GM19043 (cell line): ENCODE results near the gene IL19.

ENCODE experiments used
- ATAC-seq: cut with Tn5 transposase; IDR thresholded peaks from one replicate; pipeline ENCODE4 v1.9.1; 2021; ENCODE audit warnings: low read depth; ENCODE audit not compliant: unreplicated experiment

IL19 gene

GRCh38 chr1:206770531-206771337 is at the start of gene IL19:
IL19 (plus strand) TSS chr1:206770773; CDS start chr1:206836663, 65,890 bp downstream.
- ATAC-seq, result no peak

- no peak for ATAC-seq
Observed at GRCh38 chr1:206721454-206721853, 49.1 kb upstream of the IL19 start.

- no peak for ATAC-seq
Observed at GRCh38 chr1:206722751-206723461, 47.7 kb upstream of the IL19 start.

GRCh38 chr1:206723462-206723804 is 47.1 kb upstream of the IL19 start:
- ATAC-seq, result no peak

- no peak for ATAC-seq
Observed at GRCh38 chr1:206723805-206724472, 46.6 kb upstream of the IL19 start.

- no peak for ATAC-seq
Observed at GRCh38 chr1:206725109-206725963, 45.2 kb upstream of the IL19 start.

GRCh38 chr1:206727981-206728696 is 42.4 kb upstream of the IL19 start:
- no peak for ATAC-seq

- ATAC-seq, result no peak
Observed at GRCh38 chr1:206728697-206728987, 41.9 kb upstream of the IL19 start.

- ATAC-seq, result no peak
Observed at GRCh38 chr1:206729050-206729449, 41.5 kb upstream of the IL19 start.

- no peak for ATAC-seq
Observed at GRCh38 chr1:206729507-206729906, 41.1 kb upstream of the IL19 start.

GRCh38 chr1:206732508-206732907 is 38.1 kb upstream of the IL19 start:
- no peak for ATAC-seq

- no peak for ATAC-seq
Observed at GRCh38 chr1:206732992-206733391, 37.6 kb upstream of the IL19 start.

- ATAC-seq, result no peak
Observed at GRCh38 chr1:206734499-206735142, 36.0 kb upstream of the IL19 start.

- ATAC-seq, result no peak
Observed at GRCh38 chr1:206735553-206736031, 35.0 kb upstream of the IL19 start.

- ATAC-seq, result no peak
Observed at GRCh38 chr1:206736878-206737728, 33.5 kb upstream of the IL19 start.

- no peak for ATAC-seq
Observed at GRCh38 chr1:206737729-206738201, 32.8 kb upstream of the IL19 start.

GRCh38 chr1:206738370-206739366 is 31.9 kb upstream of the IL19 start:
- ATAC-seq, result no peak
